SU-DHL-6 (cell line): Measurements from ENCODE around the gene IL2RG.

Experiments
- H2AFZ ChIP-seq: fragments of 200-600 bp; sonication (generic); 2 replicates; pipeline ENCODE4 v1.6.1; 2014; ENCODE audit warnings: low read depth, mild to moderate bottlenecking, moderate library complexity, mixed read lengths, antibody characterized with exemption, low read length; ENCODE audit not compliant: severe bottlenecking
- H3F3A ChIP-seq: fragments of 200-600 bp; shearing (Covaris generic); 2 replicates; pipeline ENCODE4 v1.6.0; 2016; ENCODE audit warnings: antibody characterized with exemption, mild to moderate bottlenecking; ENCODE audit not compliant: insufficient read depth
- H3K27ac ChIP-seq: fragments of 200-600 bp; sonication (generic); 2 replicates; pipeline ENCODE4 v1.5.1; 2016; ENCODE audit warnings: low read depth, mild to moderate bottlenecking, low read length, moderate library complexity, mixed read lengths
- H3K27me3 ChIP-seq: fragments of 200-600 bp; sonication (generic), shearing (Covaris generic); 2 replicates; pipeline ENCODE4 v1.6.0; 2014; ENCODE audit warnings: mild to moderate bottlenecking, low read length
- H3K36me3 ChIP-seq: fragments of 200-600 bp; sonication (generic); 2 replicates; pipeline ENCODE4 v1.6.1; 2014; ENCODE audit warnings: mild to moderate bottlenecking, low read length, mixed read lengths
- H3K4me2 ChIP-seq: fragments of 300-600, 200-600 bp; shearing (Covaris generic), sonication (generic); 2 replicates; pipeline ENCODE4 v1.6.0; 2014; ENCODE audit warnings: low read length, low read depth, mild to moderate bottlenecking; ENCODE audit not compliant: poor library complexity, severe bottlenecking
- H3K4me3 ChIP-seq: fragments of 200-600 bp; sonication (generic); 2 replicates; pipeline ENCODE4 v1.5.1; 2014; ENCODE audit warnings: antibody characterized with exemption, low read length, mild to moderate bottlenecking, mixed read lengths; ENCODE audit not compliant: insufficient read depth, poor library complexity, severe bottlenecking
- H3K79me2 ChIP-seq: fragments of 200-600 bp; sonication (generic); 2 replicates; pipeline ENCODE4 v1.6.1; 2014; ENCODE audit warnings: mild to moderate bottlenecking, low read length, moderate library complexity; ENCODE audit not compliant: insufficient read depth
- H3K9ac ChIP-seq: fragments of 200-600 bp; sonication (generic); 2 replicates; pipeline ENCODE4 v1.7.0; 2014; ENCODE audit warnings: mild to moderate bottlenecking, low read length
- H3K9me2 ChIP-seq: fragments of 200-600 bp; sonication (generic); replicated peaks from 2 replicates; pipeline ENCODE4 v1.6.1; 2014; ENCODE audit warnings: low read length; ENCODE audit not compliant: insufficient read depth
- H3K9me3 ChIP-seq: fragments of 200-600 bp; sonication (generic); 2 replicates; pipeline ENCODE4 v1.6.1; 2014; ENCODE audit warnings: low read length, mixed read lengths; ENCODE audit not compliant: insufficient read depth
- H4K20me1 ChIP-seq: fragments of 200-600 bp; sonication (generic); 2 replicates; pipeline ENCODE4 v1.6.1; 2014; ENCODE audit warnings: low read depth, mild to moderate bottlenecking, antibody characterized with exemption, low read length, moderate library complexity, mixed read lengths
- EZH2phosphoT487 ChIP-seq: fragments of 200-600 bp; sonication (generic), shearing (Covaris generic); conservative IDR thresholded peaks from 2 replicates; pipeline ENCODE4 v1.6.1; 2018; ENCODE audit warnings: mild to moderate bottlenecking, antibody characterized with exemption, low read length, moderate library complexity, mixed read lengths
- TF ChIP-seq, protein P1 (sequence below): fragments of 200-600 bp; sonication (generic); IDR thresholded peaks from one replicate; pipeline ENCODE4 v1.5.1; 2017; ENCODE audit warnings: antibody characterized with exemption, mild to moderate bottlenecking, low read length, moderate library complexity; ENCODE audit not compliant: insufficient read depth, poor library complexity, severe bottlenecking

The IL2RG gene

DNA sequence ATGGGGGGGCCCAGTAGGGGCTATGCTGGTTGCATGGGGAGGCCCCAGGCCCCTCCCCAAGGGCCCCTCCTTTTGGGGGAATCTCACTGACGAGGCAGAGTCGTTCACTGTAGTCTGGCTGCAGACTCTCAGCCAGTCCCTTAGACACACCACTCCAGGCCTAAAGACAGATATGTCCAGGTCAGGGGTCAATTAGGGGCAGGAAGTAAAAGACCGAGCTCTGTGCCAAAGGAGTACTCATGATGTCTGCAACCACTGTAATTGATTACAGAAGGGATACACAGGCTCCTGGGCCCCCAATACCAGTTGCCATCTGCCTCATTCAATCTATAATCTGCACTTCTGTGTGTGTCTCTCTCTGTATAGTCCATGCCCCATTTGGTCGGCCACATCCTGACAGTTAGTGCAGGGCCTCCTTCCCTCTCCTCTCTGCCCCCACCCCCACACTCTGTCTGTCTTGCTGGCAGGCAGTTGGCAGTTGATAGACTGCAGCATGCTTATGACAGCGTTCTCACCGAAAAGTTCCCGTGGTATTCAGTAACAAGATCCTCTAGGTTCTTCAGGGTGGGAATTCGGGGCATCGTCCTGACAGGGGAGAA lies 3.5 kb downstream of the IL2RG start:
- Histone ChIP-seq H3F3A (peaks cover 10% of the 10 kb centered on the region), H4K20me1 (no peaks in the 10 kb centered on the region), H3K4me3 (no peak overlapping the region), H3K79me2 (peaks cover 16% of the 10 kb centered on the region; the same call in 1 of the 2 replicates), H3K4me2 (no peak overlapping the region), H3K9ac (no peak overlapping the region), H2AFZ (no peak overlapping the region), H3K9me3 (no peaks in the 10 kb centered on the region), H3K36me3 (no peaks in the 10 kb centered on the region), H3K27ac (no peak overlapping the region), H3K9me2 (no peaks in the 10 kb centered on the region), H3K27me3 (no peaks in the 10 kb centered on the region)
- no peak for TF ChIP-seq EZH2phosphoT487

- Histone ChIP-seq H3K4me2 (no peak overlapping the region), H2AFZ (no peak overlapping the region), H3K9ac (no peak overlapping the region), H3F3A (peaks cover 7% of the 10 kb centered on the region), H3K36me3 (no peaks in the 10 kb centered on the region), H3K9me3 (no peaks in the 10 kb centered on the region), H4K20me1 (no peaks in the 10 kb centered on the region), H3K27me3 (no peaks in the 10 kb centered on the region), H3K9me2 (no peaks in the 10 kb centered on the region), H3K79me2 (peaks cover 16% of the 10 kb centered on the region; the same call in 1 of the 2 replicates), H3K4me3 (no peak overlapping the region), H3K27ac (no peak overlapping the region)
- TF ChIP-seq, protein P1, sequence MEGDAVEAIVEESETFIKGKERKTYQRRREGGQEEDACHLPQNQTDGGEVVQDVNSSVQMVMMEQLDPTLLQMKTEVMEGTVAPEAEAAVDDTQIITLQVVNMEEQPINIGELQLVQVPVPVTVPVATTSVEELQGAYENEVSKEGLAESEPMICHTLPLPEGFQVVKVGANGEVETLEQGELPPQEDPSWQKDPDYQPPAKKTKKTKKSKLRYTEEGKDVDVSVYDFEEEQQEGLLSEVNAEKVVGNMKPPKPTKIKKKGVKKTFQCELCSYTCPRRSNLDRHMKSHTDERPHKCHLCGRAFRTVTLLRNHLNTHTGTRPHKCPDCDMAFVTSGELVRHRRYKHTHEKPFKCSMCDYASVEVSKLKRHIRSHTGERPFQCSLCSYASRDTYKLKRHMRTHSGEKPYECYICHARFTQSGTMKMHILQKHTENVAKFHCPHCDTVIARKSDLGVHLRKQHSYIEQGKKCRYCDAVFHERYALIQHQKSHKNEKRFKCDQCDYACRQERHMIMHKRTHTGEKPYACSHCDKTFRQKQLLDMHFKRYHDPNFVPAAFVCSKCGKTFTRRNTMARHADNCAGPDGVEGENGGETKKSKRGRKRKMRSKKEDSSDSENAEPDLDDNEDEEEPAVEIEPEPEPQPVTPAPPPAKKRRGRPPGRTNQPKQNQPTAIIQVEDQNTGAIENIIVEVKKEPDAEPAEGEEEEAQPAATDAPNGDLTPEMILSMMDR = no peak
- TF ChIP-seq EZH2phosphoT487 = no peak
Measured at GRCh38 chrX:71107245-71107644, 4.1 kb downstream of the IL2RG start.

DNA sequence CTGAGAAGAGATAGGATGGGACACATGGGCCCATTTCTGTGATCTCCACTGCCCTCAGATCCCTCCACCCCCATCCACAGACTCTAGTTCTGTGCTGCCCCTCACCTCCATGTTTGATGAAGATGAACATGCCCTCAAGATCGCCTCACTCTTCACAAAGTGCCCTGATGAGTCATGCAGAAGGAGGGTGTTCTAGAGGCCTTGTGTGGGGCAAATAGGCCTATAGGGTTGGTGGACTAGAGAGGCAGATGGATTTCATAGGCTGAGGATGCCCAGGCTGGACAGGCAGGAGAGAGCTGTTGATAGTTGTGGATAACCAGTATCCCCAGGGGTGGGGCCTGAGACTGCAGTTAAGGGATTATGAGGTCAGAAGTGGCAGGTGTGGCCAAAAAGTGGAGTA lies 5.0 kb downstream of the IL2RG start, which contains the start of gene CXorf65:
CXorf65 (minus strand) TSS at position 314 of the 400 bp plus-strand sequence; CDS start at position 130, 184 bp downstream.
- no peaks in the 10 kb centered on the region for H4K20me1 ChIP-seq
- H3F3A ChIP-seq = no peaks in the 10 kb centered on the region
- H3K36me3 ChIP-seq = no peaks in the 10 kb centered on the region
- H3K27ac ChIP-seq = no peak within 1 kb of the TSS
- H3K79me2 ChIP-seq = peaks cover 11% of the 10 kb centered on the region; the same call in 1 of the 2 replicates
- no peaks in the 10 kb centered on the region for H3K9me2 ChIP-seq
- H3K4me3 ChIP-seq = no peak within 1 kb of the TSS
- H3K27me3 ChIP-seq = no peaks in the 10 kb centered on the region
- no peak within 1 kb of the TSS for H2AFZ ChIP-seq
- no peak within 1 kb of the TSS for H3K4me2 ChIP-seq
- H3K9ac ChIP-seq = no peak within 1 kb of the TSS
- TF ChIP-seq EZH2phosphoT487 = no peak
- TF ChIP-seq, protein P1 = no peak
- no peaks in the 10 kb centered on the region for H3K9me3 ChIP-seq

GRCh38 chrX:71105628-71106027 lies 5.7 kb downstream of the IL2RG start:
- H3K4me2 ChIP-seq = no peak overlapping the region
- H2AFZ ChIP-seq = no peak overlapping the region
- H3K9me3 ChIP-seq = no peaks in the 10 kb centered on the region
- H3K27me3 ChIP-seq = no peaks in the 10 kb centered on the region
- H4K20me1 ChIP-seq = no peaks in the 10 kb centered on the region
- H3K4me3 ChIP-seq = no peak overlapping the region
- peaks cover 4% of the 10 kb centered on the region; the same call in 1 of the 2 replicates for H3K79me2 ChIP-seq
- H3K9me2 ChIP-seq = no peaks in the 10 kb centered on the region
- no peak overlapping the region for H3K27ac ChIP-seq
- TF ChIP-seq EZH2phosphoT487 = no peak
- TF ChIP-seq, protein P1 = no peak
- no peaks in the 10 kb centered on the region for H3F3A ChIP-seq
- no peak overlapping the region for H3K9ac ChIP-seq
- no peaks in the 10 kb centered on the region for H3K36me3 ChIP-seq
